ENCODE results near the gene SLC5A12.

SLC5A12 gene

DNA sequence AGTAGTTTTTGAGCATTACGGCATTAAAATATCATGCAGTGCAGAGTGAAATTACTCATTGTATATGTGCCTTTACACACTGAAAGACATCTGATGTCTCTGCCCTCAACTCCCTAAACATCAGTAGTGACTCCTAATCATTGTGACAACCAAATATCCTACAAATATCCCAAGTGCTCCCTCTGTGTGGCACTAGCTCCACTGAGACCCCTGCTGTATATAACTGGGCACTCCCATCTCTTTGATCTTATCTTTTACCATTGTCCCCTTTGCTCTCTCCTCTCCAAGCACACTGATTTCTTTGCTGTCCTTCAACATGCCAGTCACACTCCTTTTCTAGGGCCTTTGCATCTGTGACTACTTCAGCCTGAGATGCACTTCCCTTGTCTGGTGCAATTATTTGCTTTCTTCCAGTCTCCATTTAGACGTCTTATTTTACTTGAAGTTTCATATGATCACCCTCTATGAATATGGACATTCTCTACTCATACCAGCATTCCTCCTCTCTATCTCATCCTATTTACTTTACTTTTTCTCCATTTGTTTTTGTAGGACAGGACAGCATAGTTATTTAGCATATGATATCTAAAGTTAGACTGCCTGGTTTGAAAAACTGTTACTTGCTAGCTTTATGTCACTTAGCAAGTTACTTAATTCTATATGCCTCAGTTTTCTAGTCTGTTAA, 2.4 kb downstream of the SLC5A12 start:
- no peak overlapping the region for H3K27ac ChIP-seq (ENCODE audit: low read depth, low read length)
- no peaks in the 10 kb centered on the region for H3K9me3 ChIP-seq (ENCODE audit: control insufficient read depth, insufficient read depth, low read length)
- H3K27me3 ChIP-seq (ENCODE audit: control insufficient read depth, insufficient read depth, low read length): no peaks in the 10 kb centered on the region
- no peak overlapping the region for H3K9ac ChIP-seq (ENCODE audit: low read depth, low read length)
- H3K36me3 ChIP-seq (ENCODE audit: control insufficient read depth, insufficient read depth, low read length): no peaks in the 10 kb centered on the region
- H3K4me1 ChIP-seq (ENCODE audit: control insufficient read depth, insufficient read depth, low read length): no peaks in the 10 kb centered on the region
- H3K4me3 ChIP-seq (ENCODE audit: low read depth, low read length): no peak overlapping the region

DNA sequence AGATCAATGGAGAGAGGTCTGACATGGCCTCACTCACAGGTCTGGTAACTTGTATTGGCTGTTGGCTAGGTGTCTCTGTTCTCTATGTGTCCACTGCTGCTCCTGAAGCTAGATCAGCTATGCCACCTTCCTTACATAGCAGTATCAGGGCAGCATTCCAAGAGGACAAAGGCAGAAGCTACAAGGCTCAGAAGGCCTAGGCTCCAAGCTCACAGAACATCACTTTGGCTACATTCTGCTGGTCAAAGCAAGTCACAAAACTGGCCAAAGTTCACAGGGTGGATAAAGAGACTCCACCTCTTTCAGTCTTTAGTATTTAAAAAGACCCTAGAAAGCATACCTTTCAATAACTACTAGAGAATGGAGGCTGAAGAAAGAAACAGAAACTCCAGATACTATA, 4.1 kb downstream of the SLC5A12 start:
- H3K4me3 ChIP-seq (ENCODE audit: low read depth, low read length): no peak overlapping the region
- no peaks in the 10 kb centered on the region for H3K27me3 ChIP-seq (ENCODE audit: control insufficient read depth, insufficient read depth, low read length)

DNA sequence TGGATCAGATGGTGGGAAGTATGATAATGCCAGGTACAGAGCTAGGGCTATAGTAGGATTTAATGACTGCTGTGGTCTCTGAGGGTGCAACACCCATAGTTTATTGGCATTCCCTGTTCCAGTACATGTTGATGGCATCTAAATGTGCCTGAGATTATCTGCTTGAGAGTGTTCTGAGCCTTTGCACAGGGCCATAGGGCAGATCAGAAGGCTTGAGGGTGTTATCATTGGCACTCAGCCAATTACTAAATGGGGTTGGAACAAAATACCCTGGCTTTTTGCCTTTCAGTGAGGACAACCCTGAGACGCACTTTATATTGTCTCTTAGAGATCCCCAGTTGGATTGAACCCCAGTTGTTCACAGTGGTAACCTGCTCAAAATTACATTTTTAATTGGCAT, 6.7 kb downstream of the SLC5A12 start:
- no peak overlapping the region for H3K4me3 ChIP-seq (ENCODE audit: low read depth, low read length)
- no peak overlapping the region for H3K9ac ChIP-seq (ENCODE audit: low read depth, low read length)
- no peaks in the 10 kb centered on the region for H3K27me3 ChIP-seq (ENCODE audit: control insufficient read depth, insufficient read depth, low read length)
- no peaks in the 10 kb centered on the region for H3K4me1 ChIP-seq (ENCODE audit: control insufficient read depth, insufficient read depth, low read length)
- no peaks in the 10 kb centered on the region for H3K36me3 ChIP-seq (ENCODE audit: control insufficient read depth, insufficient read depth, low read length)
- H3K27ac ChIP-seq (ENCODE audit: low read depth, low read length): no peak overlapping the region
- no peaks in the 10 kb centered on the region for H3K9me3 ChIP-seq (ENCODE audit: control insufficient read depth, insufficient read depth, low read length)

More for the DNA sequence above, 4.1 kb downstream of the SLC5A12 start:
- no peak overlapping the region for H3K27ac ChIP-seq (ENCODE audit: low read depth, low read length)
- no peaks in the 10 kb centered on the region for H3K9me3 ChIP-seq (ENCODE audit: control insufficient read depth, insufficient read depth, low read length)
- no peaks in the 10 kb centered on the region for H3K4me1 ChIP-seq (ENCODE audit: control insufficient read depth, insufficient read depth, low read length)
- no peak overlapping the region for H3K9ac ChIP-seq (ENCODE audit: low read depth, low read length)
- H3K36me3 ChIP-seq (ENCODE audit: control insufficient read depth, insufficient read depth, low read length): no peaks in the 10 kb centered on the region

DNA sequence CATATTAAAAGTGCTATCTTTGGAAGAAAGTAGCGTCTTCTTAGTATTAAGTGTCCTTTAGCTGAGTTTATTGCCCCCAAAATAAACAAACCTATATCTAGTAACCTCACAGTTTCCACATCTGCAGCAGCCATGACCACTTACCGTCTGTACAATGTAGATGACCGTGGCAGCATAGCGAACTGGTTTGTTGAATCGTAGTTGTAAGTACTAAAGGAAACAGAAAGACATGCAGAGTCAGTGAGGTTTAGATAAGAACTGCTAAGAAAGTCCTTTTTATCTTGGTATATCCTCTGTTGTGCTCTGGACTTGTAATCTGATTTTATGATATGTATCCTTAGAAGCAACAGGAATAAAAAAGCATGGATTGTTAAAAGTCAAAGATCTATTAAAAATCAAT, 9.4 kb downstream of the SLC5A12 start:
- Histone ChIP-seq H3K4me1 (ENCODE audit: control insufficient read depth, insufficient read depth, low read length) (no peaks in the 10 kb centered on the region), H3K9ac (ENCODE audit: low read depth, low read length) (no peak overlapping the region), H3K27me3 (ENCODE audit: control insufficient read depth, insufficient read depth, low read length) (no peaks in the 10 kb centered on the region), H3K27ac (ENCODE audit: low read depth, low read length) (no peak overlapping the region), H3K4me3 (ENCODE audit: low read depth, low read length) (no peak overlapping the region), H3K9me3 (ENCODE audit: control insufficient read depth, insufficient read depth, low read length) (no peaks in the 10 kb centered on the region), H3K36me3 (ENCODE audit: control insufficient read depth, insufficient read depth, low read length) (no peaks in the 10 kb centered on the region)

DNA sequence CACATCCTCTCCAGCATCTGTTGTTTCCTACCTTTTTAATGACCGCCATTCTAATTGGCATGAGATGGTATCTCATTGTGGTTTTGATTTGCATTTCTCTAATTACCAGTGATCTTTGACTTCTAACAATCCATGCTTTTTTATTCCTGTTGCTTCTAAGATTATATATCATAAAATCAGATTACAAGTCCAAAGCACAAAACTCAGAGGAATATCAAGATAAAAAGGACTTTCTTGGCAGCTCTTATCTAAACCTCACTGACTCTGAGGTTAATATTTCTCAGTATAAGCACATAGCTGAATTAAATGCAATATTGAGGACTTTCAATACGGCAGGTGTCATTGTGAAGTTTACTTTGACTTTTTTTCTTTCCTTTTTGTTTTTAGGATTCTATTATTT, 11.4 kb downstream of the SLC5A12 start:
- H3K9me3 ChIP-seq (ENCODE audit: control insufficient read depth, insufficient read depth, low read length): no peaks in the 10 kb centered on the region
- H3K27ac ChIP-seq (ENCODE audit: low read depth, low read length): no peak overlapping the region
- no peaks in the 10 kb centered on the region for H3K36me3 ChIP-seq (ENCODE audit: control insufficient read depth, insufficient read depth, low read length)
- H3K4me3 ChIP-seq (ENCODE audit: low read depth, low read length): no peak overlapping the region
- H3K9ac ChIP-seq (ENCODE audit: low read depth, low read length): no peak overlapping the region
- no peaks in the 10 kb centered on the region for H3K4me1 ChIP-seq (ENCODE audit: control insufficient read depth, insufficient read depth, low read length)
- no peaks in the 10 kb centered on the region for H3K27me3 ChIP-seq (ENCODE audit: control insufficient read depth, insufficient read depth, low read length)

DNA sequence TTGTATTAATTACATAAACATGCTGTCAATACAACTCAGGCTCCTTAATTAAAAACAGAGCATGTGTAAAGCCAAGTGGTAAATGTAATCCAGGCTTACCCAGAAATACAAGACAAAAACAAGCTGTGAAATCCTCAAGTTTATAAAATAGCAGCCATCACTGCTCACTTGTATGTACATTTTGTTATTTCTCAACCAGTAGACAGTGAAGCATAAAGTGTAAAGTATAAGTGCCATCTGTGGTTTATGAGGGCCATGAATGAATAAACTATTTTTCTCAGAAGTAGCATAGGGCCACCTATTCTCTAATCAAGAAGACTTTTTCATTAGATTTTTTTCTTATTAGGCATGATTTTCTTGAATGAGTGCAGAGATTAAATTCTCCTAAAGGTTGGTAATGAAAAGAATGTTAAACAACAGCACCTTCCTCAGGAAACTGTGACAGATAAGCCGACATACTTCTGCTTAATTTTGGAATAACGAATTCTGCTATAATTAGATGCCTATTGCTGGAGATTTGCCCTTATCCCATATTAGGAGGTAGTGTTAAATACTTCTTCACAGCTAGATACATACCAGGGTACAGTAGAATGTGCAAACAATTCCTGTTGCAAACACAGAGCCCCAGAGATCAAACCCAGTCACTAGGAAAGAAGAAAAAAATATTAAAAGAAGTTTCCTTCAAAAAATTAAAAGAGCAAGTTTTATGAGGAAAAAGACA, 13.0 kb downstream of the SLC5A12 start:
- Histone ChIP-seq H3K36me3 (ENCODE audit: control insufficient read depth, insufficient read depth, low read length) (no peaks in the 10 kb centered on the region), H3K4me1 (ENCODE audit: control insufficient read depth, insufficient read depth, low read length) (peaks cover 2% of the 10 kb centered on the region), H3K9ac (ENCODE audit: low read depth, low read length) (no peak overlapping the region), H3K27ac (ENCODE audit: low read depth, low read length) (no peak overlapping the region), H3K4me3 (ENCODE audit: low read depth, low read length) (no peak overlapping the region), H3K9me3 (ENCODE audit: control insufficient read depth, insufficient read depth, low read length) (no peaks in the 10 kb centered on the region), H3K27me3 (ENCODE audit: control insufficient read depth, insufficient read depth, low read length) (no peaks in the 10 kb centered on the region)

DNA sequence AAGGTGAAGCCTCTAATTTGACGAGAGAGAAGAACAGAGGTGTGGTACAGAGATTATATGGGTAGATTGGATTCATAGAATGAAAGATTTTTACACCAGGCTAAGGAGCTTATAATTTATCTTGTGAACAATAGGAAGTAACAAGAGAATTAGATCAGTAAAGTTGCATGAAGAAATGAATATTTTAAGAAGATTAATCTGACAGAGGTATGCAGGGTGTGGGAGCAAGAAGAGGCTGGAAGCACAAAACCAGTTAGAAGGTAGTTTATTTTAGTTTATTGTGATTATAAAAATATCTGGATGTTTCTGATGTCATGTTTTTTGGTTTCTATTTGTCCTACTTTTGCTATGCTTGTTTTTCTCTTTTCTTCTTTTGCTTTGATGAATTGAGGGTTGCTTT, 15.7 kb downstream of the SLC5A12 start:
- H3K9ac ChIP-seq (ENCODE audit: low read depth, low read length): no peak overlapping the region
- H3K4me3 ChIP-seq (ENCODE audit: low read depth, low read length): no peak overlapping the region
- no peaks in the 10 kb centered on the region for H3K36me3 ChIP-seq (ENCODE audit: control insufficient read depth, insufficient read depth, low read length)
- H3K4me1 ChIP-seq (ENCODE audit: control insufficient read depth, insufficient read depth, low read length): peaks cover 7% of the 10 kb centered on the region
- H3K27me3 ChIP-seq (ENCODE audit: control insufficient read depth, insufficient read depth, low read length): no peaks in the 10 kb centered on the region
- no peak overlapping the region for H3K27ac ChIP-seq (ENCODE audit: low read depth, low read length)
- no peaks in the 10 kb centered on the region for H3K9me3 ChIP-seq (ENCODE audit: control insufficient read depth, insufficient read depth, low read length)

DNA sequence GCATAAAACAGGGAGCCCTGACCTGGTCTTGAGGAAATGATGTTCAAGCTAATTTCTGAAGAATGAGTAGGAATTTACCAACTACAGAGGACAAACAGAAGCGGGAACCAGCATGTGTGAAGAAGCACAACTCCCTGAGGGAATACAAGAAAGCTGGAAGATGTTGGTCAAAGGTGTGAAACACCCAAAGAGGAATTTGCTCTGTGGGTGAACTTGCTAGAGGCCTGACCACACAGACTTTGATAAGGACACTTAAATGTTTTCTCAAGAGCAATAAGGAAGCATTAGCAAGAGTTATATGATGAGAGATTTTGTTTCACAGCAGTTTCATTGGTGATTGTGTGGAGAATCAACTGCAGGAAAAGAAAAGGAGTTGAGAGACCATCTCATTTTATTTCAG, 17.6 kb downstream of the SLC5A12 start:
- Histone ChIP-seq H3K4me3 (ENCODE audit: low read depth, low read length) (no peak overlapping the region), H3K36me3 (ENCODE audit: control insufficient read depth, insufficient read depth, low read length) (no peaks in the 10 kb centered on the region)

DNA sequence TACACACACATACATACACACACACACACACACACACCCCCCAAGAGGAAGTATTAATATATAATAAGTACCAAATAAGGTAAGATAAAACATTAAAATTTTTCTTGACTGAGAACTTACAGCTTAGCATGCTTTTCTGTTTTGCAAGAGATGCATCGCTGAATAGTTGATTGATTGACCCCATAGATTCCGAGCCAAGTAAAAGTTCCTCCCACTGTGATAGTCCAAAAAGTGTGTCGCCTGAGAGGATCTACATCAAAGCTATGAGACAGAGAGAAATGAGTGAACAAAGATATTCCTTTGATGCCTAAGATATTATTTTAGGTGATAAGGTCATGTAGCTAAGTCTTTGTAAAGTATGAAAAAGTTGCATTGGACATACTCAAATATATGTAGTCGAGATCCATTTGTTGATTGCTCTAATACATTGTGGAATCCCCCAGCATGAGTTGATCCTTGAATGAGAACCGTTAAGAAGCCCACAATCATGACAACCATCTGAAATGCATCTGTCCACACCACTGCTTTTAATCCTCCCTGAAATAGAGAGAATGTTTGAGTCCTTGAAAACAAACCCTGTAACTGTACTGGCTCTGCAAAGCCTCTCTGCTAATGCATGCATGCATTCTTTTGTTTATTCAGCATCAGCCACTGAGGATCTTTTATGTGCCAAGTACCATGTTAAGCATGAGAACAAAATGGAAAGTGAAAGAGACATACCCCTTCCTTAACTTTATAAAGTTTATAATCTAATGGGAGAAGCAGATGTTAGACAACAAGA, 18.3 kb downstream of the SLC5A12 start:
- no peak overlapping the region for H3K27ac ChIP-seq (ENCODE audit: low read depth, low read length)

More for the DNA sequence above, 17.6 kb downstream of the SLC5A12 start:
- no peaks in the 10 kb centered on the region for H3K27me3 ChIP-seq (ENCODE audit: control insufficient read depth, insufficient read depth, low read length)
- no peak overlapping the region for H3K9ac ChIP-seq (ENCODE audit: low read depth, low read length)
- no peak overlapping the region for H3K27ac ChIP-seq (ENCODE audit: low read depth, low read length)
- peaks cover 7% of the 10 kb centered on the region for H3K4me1 ChIP-seq (ENCODE audit: control insufficient read depth, insufficient read depth, low read length)
- H3K9me3 ChIP-seq (ENCODE audit: control insufficient read depth, insufficient read depth, low read length): no peaks in the 10 kb centered on the region

DNA sequence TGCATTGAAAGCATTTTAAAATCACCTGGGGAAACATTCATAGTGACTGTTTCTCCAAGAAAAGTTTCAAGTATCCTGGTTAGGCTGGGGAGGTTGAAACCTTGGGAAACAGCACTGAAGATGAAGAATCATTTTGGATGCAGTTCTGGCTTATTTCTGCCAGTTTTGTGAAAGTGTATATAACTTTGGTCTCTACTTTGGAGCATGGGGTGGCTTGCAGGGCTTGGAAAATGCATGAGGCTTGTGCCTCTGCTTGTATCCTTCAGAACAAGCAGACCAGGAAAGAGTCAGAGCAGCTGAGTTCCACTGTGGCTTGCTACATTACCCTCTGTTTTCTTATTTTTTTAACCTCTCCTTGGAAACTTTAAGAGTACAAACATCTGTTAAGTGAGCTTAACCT, 19.5 kb downstream of the SLC5A12 start:
- H3K27me3 ChIP-seq (ENCODE audit: control insufficient read depth, insufficient read depth, low read length): no peaks in the 10 kb centered on the region
- H3K9me3 ChIP-seq (ENCODE audit: control insufficient read depth, insufficient read depth, low read length): no peaks in the 10 kb centered on the region
- H3K4me3 ChIP-seq (ENCODE audit: low read depth, low read length): no peak overlapping the region
- H3K36me3 ChIP-seq (ENCODE audit: control insufficient read depth, insufficient read depth, low read length): no peaks in the 10 kb centered on the region
- H3K4me1 ChIP-seq (ENCODE audit: control insufficient read depth, insufficient read depth, low read length): peaks cover 7% of the 10 kb centered on the region
- H3K27ac ChIP-seq (ENCODE audit: low read depth, low read length): no peak overlapping the region
- no peak overlapping the region for H3K9ac ChIP-seq (ENCODE audit: low read depth, low read length)

More for the DNA sequence above, 18.3 kb downstream of the SLC5A12 start:
- peaks cover 7% of the 10 kb centered on the region for H3K4me1 ChIP-seq (ENCODE audit: control insufficient read depth, insufficient read depth, low read length)
- H3K4me3 ChIP-seq (ENCODE audit: low read depth, low read length): no peak overlapping the region
- H3K36me3 ChIP-seq (ENCODE audit: control insufficient read depth, insufficient read depth, low read length): no peaks in the 10 kb centered on the region
- no peaks in the 10 kb centered on the region for H3K27me3 ChIP-seq (ENCODE audit: control insufficient read depth, insufficient read depth, low read length)
- no peaks in the 10 kb centered on the region for H3K9me3 ChIP-seq (ENCODE audit: control insufficient read depth, insufficient read depth, low read length)
- no peak overlapping the region for H3K9ac ChIP-seq (ENCODE audit: low read depth, low read length)

Measured in HUES48 (cell line).